Cardiac fibroblast (primary cell): Measurements from ENCODE around the gene PPP3CB.
A peak's percentile ranks its signal among the peaks of the same experiment; 100 is the strongest.

Experiments
- DNase-seq, 2 donors: peaks; one replicate each; pipeline versions ENCODE4 v3.0.0 to v3.0.0-alpha.2; 2010; ENCODE audit warnings: low read depth in 2 of 2
- H3K4me3 ChIP-seq, 2 donors: replicated peaks in 1 of 2; 1 replicate in 1 of 2; 2 replicates in 1 of 2; pipeline ENCODE4 v1.5.1; 2011; ENCODE audit warnings: low read depth in 2 of 2, low read length in 2 of 2, mild to moderate bottlenecking in 2 of 2, moderate library complexity in 1 of 2
- TF ChIP-seq, protein P1 (sequence below): IDR thresholded peaks from one replicate; pipeline ENCODE4 v1.5.1; 2011; ENCODE audit warnings: low read depth, mild to moderate bottlenecking, low read length, inconsistent platforms

Gene PPP3CB

DNA sequence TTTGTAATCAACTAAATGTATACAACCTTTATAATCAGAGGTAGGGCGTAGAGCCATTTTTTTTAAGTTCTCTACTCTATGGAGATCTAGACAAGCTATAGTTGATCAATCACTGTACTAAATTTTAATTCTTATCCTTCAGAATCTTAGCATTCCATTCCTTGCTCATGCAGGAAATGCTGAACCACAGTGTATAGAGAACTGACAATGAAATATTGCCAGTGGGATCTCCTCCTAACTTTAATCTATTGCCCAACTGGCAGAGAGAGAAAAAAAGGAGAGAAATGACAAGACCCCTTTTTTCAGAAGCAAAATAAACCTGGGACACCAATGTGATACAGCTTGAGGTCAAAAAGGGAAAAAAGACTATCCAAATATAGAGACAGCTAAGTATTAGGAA is 26.4 kb upstream of the PPP3CB start:
- DNase-seq, result no peak
- TF ChIP-seq, protein P1, sequence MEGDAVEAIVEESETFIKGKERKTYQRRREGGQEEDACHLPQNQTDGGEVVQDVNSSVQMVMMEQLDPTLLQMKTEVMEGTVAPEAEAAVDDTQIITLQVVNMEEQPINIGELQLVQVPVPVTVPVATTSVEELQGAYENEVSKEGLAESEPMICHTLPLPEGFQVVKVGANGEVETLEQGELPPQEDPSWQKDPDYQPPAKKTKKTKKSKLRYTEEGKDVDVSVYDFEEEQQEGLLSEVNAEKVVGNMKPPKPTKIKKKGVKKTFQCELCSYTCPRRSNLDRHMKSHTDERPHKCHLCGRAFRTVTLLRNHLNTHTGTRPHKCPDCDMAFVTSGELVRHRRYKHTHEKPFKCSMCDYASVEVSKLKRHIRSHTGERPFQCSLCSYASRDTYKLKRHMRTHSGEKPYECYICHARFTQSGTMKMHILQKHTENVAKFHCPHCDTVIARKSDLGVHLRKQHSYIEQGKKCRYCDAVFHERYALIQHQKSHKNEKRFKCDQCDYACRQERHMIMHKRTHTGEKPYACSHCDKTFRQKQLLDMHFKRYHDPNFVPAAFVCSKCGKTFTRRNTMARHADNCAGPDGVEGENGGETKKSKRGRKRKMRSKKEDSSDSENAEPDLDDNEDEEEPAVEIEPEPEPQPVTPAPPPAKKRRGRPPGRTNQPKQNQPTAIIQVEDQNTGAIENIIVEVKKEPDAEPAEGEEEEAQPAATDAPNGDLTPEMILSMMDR, result no peak

DNA sequence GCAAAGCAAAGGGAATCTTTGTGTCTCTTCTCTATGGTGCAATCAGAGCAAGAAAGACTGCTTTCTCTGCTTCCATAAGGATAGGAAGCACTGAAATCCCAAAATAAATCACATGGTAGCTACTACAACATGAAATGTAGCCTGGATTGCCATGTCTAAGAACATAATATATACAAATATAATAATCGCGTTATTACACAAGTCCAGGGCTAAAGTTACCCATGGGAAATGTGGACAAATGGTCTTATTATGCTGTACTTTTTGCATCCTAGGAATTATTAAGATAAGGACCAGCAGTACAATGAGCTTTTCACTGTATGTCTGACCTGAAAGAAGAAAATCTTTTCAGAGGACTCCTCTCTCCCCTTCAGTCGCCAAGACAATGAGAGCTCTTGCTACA is 23.5 kb upstream of the PPP3CB start:
- no peak overlapping the region for H3K4me3 ChIP-seq
- TF ChIP-seq, protein P1, result no peak
- no peak for DNase-seq

More for the DNA sequence above, 26.4 kb upstream of the PPP3CB start:
- H3K4me3 ChIP-seq, result no peak overlapping the region

DNA sequence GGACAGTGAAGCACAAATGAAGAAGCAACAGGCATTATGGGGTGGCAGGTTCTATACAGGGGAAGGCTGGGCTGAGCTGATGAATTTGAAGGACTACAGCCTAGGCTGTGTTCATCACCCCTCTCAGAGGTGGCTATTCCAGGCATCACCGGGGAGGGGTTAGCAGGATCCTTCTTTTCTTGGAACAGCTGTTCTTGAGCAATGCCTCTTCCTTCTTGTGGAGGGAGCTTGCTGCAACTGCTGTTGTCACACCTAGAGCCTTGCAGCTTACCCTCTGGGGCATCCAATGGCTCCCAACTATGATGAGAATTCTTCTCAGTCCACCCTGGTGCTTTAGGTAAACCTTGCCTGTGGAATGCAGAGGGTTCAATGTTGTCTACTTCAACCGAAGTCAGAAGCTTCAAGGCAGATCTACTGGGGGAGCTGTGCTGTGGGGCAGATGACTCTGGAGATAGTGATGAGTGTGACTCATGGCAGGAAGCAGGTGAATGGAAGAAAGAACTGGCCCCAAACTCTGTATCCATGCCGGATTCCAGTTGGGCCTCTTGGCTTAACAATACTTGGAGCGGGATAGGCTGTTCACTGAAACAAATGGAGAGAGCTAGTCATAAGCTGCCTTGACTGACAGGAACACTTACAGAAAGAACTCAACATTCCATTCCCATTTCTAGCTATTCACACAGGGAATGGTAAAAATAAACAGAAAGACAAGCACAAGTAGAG is 21.5 kb upstream of the PPP3CB start:
- H3K4me3 ChIP-seq, result no peak overlapping the region
- peak in 1 of 2 donors; percentile 33 for DNase-seq
- TF ChIP-seq, protein P1, result no peak

DNA sequence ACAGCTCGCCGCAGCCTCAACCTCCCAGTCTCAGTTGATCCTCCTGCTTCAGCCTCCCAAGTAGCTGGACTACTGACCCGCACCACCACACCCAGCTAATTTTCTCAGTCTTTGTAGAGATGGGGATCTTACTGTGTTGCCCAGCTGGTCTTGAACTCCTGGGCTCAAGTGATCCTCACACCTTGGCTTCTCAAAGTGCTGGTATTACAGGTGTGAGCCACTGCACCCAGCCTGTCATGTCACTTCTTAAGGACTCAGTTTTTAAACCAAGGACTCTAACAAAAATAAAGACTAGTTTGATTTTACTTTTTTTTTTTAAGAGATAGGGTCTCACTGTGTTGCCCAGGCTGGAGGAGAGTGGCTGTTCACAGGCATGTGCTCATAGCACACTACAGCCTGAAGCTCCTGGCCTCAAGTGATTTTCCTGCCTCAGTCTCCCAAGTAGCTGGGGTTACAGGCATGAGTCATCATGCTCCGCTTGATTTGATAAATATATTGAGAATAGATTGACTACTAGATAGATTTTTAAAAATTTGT is 16.5 kb upstream of the PPP3CB start:
- H3K4me3 ChIP-seq, result no peak overlapping the region
- TF ChIP-seq, protein P1, result no peak
- no peak for DNase-seq

DNA sequence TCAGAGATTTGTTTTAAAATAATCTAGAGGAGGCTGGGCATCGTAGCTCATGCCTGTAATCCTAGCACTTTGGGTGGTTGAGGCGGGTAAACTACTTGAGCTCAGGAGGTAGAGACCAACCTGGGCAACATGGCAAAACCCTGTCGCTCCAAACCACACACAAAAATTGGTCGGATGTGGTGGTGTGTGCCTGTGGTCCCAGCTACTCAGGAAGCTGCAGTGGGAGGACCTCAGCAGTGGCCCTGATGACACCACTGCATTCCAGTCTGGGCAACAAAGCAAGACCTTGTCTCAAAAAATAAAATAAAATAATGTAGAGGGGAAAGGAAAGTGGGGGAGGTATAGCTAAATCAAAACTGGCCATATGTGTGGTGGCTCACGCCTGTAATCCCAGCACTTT is 13.9 kb upstream of the PPP3CB start:
- H3K4me3 ChIP-seq, result no peak overlapping the region
- TF ChIP-seq, protein P1, result no peak
- DNase-seq, result no peak

DNA sequence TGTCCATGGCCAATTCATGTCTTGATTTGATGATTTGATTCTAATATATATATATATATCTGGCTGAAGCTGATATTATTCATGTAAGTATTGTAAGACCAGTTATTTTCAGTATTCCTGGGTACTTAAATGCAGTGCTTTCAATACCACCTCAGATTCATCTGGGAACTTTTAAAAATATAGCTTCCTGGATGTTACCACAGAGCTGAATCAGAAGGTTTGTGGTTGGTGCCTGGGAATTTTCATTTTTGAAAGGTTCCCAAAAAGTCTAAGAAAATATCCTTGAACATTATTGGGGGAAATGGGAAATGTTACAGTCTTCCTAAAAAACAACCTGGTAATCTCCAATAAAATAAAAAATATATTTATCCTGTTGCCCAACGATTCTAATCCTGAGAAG is 10.7 kb upstream of the PPP3CB start:
- peak in 1 of 2 donors; percentile 27 for DNase-seq
- no peak overlapping the region for H3K4me3 ChIP-seq
- TF ChIP-seq, protein P1, result no peak
